GM19438 (cell line): Measurements from ENCODE around the gene SAMHD1.
"Not testable (repeated sequence)": the region's sequence is repeated elsewhere in the genome, so short reads cannot be mapped to it uniquely, and the experiment has no call there.

Experiments
- ATAC-seq: cut with Tn5 transposase; IDR thresholded peaks from one replicate; pipeline ENCODE4 v1.9.1; 2021; ENCODE audit warnings: low read depth; ENCODE audit not compliant: unreplicated experiment

Gene SAMHD1

DNA sequence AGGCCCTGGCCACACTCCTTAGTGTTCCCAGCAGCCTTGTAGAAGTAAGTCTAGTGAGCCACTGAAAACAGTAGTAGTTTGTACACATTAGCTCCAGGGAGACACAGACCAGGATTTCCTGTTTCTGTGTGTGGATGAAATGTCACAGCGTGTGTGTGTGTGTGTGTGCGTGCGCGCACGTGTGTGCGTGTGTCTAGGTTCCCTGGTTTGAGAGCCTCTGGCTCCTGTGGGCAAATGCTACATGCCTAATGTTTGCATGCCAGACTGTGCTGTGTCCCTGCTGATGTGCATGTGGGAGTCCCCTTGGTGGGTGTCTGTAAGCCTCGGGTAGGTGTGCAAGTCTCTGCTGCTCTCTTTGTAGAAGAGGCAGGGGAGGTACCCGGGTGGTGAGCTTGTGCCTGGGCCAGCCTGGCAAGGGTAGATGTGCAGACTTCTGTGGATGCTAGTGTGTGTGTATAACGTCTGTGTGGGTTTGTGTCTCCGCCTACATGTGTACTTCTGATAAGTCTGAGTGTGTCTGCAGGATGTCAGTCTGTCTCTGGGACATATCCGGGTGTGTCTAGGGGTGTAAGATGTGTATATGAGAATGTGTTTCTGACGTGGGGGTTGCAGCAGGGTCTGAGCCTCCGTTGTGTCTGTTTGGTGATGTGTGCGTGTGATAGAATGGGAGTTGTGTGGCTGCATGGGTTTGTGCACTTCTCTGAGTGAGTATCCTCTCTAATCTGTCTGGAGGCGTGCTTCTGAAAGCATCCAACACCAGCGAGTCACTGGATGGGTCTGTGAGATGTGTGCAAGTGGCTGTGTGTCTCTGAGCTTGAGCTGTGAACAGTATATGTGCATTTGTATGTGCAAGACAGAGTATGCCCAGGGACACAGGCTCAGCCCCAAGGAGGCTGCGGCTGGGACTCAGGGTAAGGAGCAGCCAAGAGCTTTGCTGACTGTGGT lies 94.5 kb downstream of the SAMHD1 start:
- ATAC-seq = no peak

DNA sequence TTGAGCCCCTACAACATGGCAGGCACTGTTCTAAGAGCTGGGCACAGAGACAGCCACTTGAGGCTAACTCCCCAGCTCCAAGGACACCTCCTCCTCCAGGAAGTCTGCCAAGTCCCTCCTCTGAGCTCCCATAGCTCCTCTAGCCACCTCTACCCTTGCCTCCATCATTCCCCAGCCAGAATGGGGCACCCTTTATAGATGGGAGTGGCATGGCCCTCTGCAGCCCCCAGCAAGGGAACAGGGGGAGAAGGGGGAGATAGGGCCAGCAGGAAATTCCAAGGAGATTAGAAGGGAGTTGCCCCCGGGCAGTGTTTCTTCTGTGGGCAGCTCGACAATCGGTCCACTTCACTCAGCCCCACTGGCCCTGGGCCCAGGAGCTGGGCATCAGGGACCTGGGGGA lies 95.3 kb downstream of the SAMHD1 start:
- ATAC-seq = no peak

DNA sequence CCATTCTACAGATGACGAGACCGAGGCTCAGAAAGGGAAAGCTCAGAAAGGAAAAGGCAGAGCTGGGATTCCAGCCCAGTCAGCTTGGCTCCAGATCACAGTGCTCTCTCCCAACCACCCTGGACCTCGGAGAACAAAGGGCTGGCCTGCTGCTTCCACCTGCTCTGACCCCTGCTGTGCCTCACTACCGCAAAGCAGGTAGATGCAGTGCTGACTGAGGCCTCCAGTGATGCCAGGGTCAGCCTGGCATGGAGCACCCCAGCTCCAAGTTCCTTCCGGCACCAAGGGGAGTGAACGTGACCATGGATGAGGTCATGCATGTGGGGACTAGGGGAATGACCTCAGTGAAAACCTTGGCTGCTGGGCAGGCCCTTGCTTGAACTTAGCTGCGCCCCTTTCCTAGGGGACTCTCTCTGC lies 96.3 kb downstream of the SAMHD1 start:
- ATAC-seq = no peak

DNA sequence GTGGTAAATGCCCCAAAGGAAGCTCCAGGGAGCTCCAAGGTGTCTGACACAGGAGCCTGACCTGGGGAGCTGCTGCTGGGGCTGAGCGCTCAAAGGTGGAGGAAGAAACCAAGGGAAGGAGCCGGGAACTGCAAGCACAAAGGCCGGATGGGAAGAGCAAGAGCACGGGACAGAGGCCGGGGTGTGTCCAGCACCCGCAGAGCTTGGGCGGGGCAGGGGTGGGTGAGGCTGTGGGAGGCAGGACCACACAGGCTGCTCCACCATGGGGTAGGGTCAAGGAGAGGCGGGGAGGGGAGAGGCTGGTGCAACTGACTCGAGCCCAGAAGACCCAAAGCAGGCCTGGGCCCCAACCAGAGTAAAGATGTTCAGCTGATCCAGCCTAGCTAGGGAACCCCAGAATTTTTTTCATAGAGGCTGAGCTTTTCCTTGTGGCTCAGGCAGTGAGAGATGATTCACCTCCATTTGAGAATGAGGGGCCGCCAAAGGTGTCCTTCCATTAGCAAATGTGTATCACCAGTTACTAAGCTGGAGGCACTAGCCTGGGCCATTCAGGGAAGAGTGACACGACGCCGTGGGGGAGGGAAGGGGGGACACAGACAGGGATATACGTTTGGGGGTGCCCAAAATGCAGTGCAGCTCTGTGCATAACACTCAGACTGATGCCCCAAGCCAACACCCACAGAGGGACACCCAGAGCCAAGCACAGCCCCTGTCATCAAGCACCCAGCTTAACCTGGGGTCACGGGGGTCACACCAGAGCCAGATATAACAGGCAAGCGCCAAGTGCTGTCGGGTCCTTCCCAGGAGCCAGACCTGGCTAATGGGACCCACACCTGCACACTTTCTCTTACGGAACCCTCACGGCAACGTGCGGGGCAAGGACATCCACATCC lies 96.9 kb downstream of the SAMHD1 start:
- ATAC-seq = no peak

DNA sequence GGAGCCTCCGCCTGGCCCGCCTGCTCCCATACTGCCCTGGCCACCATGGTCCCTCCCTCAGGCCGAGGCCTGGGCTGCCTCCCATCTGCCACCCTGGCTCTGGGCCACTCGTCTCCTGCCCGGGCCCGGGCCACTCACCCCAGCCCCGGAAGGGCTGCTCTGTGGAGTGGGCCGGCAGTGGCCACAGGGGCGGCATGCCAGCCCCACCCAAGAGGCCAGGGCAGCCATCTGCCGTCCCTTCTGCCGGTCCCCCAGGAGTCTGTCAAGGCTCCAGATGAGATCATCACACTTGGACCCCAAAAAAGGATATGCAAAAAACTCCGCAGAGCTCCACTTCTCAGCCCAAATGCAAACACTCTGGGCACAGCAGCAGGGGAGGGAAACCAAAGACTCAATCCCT lies 99.3 kb downstream of the SAMHD1 start:
- ATAC-seq = no peak

DNA sequence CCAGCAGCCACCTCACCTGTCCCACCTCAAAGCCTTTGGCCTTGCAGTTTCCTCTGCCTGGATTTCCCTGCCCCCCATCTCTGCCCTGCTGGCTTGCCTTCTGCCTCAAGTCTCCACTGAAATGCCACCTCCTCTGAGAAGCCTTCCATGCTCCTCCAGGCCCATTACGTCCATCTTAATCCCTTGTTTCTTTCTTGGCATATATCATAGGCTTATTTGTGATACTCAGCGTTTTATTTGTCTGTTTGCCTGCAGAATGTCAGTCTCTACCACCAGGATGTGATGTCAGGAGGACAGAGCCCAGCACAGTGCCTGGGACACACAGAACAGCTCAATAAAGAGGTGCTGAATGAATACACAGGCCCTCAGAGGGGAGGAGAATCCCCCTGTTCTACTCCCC lies 100.0 kb downstream of the SAMHD1 start:
- ATAC-seq = no peak

DNA sequence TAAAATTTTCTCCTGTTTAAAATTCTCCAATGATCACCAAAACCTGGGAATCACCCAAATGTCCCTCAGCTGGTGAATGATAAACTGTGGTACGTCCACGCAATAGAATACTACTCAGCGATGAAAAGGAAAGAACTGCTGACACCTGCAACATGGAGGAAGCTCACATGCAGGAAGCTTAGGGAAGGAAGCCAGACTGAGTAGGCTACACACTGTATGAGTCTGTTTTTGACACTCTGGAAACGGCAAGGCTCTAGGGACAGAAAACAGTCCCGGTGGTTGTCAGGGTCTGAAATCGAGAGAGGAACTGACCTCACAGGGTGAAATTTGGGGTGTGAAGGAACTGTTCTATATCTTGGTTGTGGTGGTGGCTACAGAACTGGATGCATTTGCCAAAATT lies 100.7 kb downstream of the SAMHD1 start:
- no peak for ATAC-seq

DNA sequence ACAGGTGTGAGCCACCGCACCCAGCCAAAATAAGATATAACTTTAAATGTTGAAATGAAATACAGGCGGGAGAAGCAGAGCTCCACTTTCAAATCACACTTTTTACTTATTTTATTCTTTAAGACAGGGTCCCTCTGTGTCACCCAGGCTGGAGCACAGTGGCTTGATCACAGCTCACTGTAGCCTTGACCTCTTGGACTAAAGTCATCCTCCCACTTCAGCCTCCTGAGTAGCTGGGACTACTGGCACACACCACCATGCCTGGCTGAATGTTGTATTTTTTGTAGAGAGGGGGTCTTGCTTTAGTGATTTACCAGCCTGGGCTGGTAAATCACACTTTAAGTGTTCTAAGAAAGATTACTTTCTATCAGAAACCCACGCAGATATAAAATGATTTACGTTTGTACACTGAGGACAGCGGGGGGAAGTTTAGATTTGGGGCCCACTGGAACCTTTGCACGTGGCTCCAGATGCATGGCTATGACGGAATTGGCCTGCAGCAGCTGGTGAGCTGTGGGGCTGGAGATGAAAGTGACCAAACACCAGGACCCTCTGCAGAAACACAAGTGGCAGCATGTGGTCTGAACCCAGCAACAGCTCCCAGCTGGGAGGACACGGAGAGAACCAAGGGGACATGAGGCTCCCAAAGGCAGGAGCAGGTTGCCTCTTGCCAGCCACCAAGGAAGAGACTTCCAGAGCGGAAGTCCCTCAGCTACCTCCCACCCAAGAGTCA lies 102.0 kb downstream of the SAMHD1 start:
- ATAC-seq = no peak

DNA sequence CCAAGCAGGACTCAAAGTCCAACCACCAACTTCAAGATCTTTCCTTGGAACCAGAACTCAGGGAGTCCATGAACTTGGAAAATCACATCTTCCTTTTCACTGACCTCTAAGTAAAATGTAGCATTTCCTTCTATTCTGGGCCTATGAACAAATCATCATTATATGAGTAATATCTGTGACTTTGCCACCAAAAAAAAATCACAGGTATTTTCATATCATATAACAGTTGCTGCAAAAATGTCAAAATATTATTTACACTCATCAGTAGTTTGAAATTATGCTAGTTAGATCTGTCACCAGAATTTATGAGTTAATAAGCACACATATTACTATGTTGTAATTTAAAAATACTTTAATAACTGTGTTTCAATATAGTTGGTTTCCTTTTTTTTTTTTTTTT lies 102.8 kb downstream of the SAMHD1 start:
- no peak for ATAC-seq

DNA sequence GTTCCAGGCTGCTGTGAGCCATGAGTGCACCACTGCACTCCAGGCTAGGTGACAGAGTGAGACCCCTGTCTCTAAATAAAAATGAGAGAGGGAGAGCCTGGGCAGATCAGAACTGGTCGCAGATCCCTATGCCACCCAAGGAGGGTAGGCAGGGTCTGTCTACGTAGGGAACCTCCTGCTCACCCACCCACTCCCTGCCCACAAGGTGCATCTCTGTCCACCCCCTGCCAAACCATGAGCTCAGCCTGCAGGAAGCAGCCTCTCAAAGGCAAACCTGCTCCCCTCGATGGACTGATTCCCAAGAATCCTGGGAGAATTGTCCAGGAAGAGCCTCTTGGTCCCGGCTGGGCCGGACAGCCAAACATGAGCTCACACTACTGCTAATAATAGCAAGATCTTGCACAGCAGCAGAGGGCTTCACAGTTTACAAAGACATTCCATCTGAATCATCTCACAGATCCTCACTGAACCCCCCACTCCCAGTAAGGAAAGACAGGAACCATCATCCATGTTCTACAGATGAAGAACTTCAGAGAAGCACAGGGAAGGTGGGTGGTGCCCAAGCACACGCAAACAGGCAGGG lies 103.3 kb downstream of the SAMHD1 start:
- no peak for ATAC-seq

DNA sequence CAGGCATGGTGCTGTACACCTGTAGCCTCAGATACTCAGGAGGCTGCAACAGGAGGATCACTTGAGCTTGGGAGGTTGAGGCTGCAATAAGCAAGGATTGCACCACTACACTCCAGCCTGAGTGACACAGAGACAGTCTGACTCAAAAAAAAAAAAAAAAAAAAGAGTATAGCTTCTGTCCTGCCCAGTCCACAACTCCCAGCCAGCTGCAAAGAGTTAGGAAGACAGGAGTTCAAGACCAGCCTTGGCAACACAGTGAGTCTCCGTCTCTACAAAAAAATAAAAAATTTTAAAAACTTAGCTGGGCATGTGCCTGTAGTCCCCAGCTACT lies 103.8 kb downstream of the SAMHD1 start:
- ATAC-seq = no peak

DNA sequence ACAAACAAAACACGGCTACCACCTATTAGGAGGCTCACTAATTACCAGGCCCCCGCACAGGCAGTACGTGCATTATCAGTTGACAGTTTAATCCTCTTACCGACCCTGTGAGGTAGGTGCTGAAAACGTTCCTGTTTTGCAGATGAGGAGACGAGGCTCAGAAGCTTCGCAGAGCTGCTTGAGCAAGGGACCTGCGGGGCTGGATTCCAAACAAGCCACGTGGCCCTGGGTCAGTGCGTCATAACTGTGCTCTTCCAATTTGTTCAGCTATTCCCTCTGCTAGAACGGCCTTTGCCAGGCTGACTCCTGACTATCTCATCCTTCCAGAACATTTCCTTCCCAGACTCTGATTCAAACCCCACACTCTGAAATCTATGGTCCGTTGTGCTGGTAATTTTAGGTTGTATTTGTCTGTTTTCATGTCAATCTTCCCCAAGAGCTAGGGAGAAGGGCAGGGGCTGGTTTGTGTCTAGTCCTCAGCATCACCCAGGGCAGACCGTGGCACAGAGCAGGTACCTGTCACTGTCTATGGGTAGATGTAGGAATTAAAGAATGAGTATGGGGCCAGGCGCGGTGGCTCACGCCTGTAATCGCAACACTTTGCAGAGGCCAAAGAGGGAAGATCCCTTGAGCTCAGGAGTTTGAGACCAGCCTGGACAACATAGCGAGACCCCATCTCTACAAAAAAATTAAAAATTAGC lies 104.3 kb downstream of the SAMHD1 start:
- no peak for ATAC-seq

DNA sequence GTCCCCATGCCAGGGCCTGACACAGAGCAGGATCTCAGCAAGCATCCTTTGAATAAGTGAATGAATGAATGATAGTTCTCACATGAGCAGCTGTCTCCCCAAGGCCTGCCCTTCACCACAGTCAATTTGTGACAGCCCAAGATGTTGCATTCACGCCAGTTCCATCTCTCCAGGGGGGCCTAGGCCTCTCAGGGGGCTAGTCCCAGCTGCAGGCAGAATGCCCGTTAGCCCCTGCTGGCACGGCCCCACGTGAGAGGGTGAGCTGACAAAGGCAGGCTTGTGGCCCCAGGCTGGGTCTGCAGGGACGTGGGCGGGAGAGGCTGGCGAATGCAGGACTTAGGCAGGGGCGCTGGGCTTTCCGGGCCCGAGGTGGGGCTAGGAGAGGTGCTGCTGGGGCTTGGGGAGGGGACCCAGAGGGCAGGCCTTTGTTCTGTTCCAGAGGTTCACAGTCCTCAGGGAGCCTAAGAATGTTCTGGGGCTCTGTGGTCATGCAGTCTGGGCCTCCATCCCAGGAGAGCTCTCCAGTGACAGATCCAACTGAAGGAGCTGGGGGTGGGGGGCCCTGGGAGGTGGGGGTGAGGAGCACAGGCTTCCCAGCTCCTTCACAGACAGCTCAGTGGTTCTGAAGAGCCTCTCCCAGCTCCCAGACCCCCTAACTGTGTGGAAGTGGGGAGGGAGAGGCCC lies 106.1 kb downstream of the SAMHD1 start:
- ATAC-seq = no peak

DNA sequence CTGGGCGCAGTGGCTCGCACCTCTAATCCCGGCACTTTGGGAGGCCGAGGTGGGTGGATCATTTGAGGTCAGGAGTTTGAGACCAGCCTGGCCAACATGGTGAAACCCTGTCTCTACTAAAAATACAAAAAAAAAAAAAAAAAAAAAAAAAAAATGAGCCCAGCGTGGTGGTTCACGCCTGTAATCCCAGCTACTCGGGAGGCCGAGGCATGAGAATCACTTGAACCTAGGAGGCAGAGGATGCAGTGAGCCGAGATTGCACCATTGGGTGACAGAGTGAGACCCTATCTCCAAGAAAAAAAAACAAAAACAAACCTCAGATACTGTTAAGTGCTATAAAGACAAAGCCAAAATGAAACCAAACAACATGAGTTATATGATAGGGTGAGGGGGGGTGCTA lies 110.5 kb downstream of the SAMHD1 start:
- not testable (repeated sequence) for ATAC-seq
